A549 (cell line): Measurements from ENCODE around the gene PYROXD2. TPM values are rescaled to one million over a fixed set of nuclear protein-coding genes. Genes with fewer than 3 reads are reported as not detected.

Experiments
- ATAC-seq, 2 experiments: fragments of 200-7000 bp in 1 of 2; fragments of >200 bp in 1 of 2; cut with Nextera tagmentation in 1 of 2; cut with Tn5 transposase in 1 of 2; 3 replicates each; pipeline versions ENCODE4 v1.8.0 to v1.9.1; 2018 to 2020; ENCODE audit warnings: mild to moderate bottlenecking in 1 of 2, moderate library complexity in 1 of 2
- CTCF ChIA-PET: fragments of 300-600 bp; sonication (Branson Sonifier 250); formaldehyde crosslinking; extraction: SDS; loops from one replicate; lab custom pipeline; 2021; ENCODE audit warnings: antibody characterized with exemption, inconsistent platforms; lab: Yijun Ruan, JAX
- POLR2A ChIA-PET: fragments of 350-600 bp; formaldehyde crosslinking; extraction: SDS; loops from one replicate; lab custom pipeline; 2021; ENCODE audit warnings: antibody characterized with exemption, inconsistent platforms; lab: Yijun Ruan, JAX
- DNase-seq, 2 experiments: peaks; one replicate each; pipeline versions ENCODE4 v3.0.0 to v3.0.0-alpha.2; 2011 to 2016; ENCODE audit warnings: low read depth in 1 of 2, low spot score in 1 of 2
- FAIRE-seq: peaks from 2 replicates; lab custom pipeline; 2011; peaks lifted over from hg19 to GRCh38; lab: Jason Lieb, UNC
- H3K27ac ChIP-seq, 2 experiments: fragments of >200 bp; sonication (Bioruptor Twin); formaldehyde crosslinking; 3 replicates each; pipeline ENCODE4 v1.5.1; 2016 to 2017
- H3K4me1 ChIP-seq: fragments of >200 bp; sonication (Bioruptor Twin); formaldehyde crosslinking; 3 replicates; pipeline ENCODE4 v1.6.1; 2016
- H3K4me2 ChIP-seq: fragments of >200 bp; sonication (Bioruptor Twin); formaldehyde crosslinking; 3 replicates; pipeline ENCODE4 v1.6.1; 2016
- H3K4me3 ChIP-seq: fragments of >200 bp; sonication (Bioruptor Twin); formaldehyde crosslinking; 3 replicates; pipeline ENCODE4 v1.5.1; 2016
- H3K9me3 ChIP-seq: fragments of >200 bp; sonication (Bioruptor Twin); formaldehyde crosslinking; 3 replicates; pipeline ENCODE4 v1.6.1; 2016
- CTCF ChIP-seq: fragments of >200 bp; sonication (Bioruptor Twin); formaldehyde crosslinking; IDR thresholded peaks from 3 replicates; pipeline ENCODE4 v1.5.1; 2016
- EHF ChIP-seq: fragments of 250-450 bp; sonication (Bioruptor Pico); IDR thresholded peaks from 2 replicates; pipeline ENCODE4 v1.5.0; 2020; ENCODE audit warnings: mild to moderate bottlenecking
- EHMT2 ChIP-seq: fragments of 200-600 bp; sonication (generic); IDR thresholded peaks from 2 replicates; pipeline ENCODE4 v1.6.1; 2016; ENCODE audit warnings: antibody characterized with exemption, low read depth, mild to moderate bottlenecking, moderate library complexity
- EP300 ChIP-seq, 2 experiments: fragments of >200 bp; sonication (Bioruptor Twin); formaldehyde crosslinking; IDR thresholded peaks; 2 replicates in 1 of 2; 3 replicates in 1 of 2; pipeline ENCODE4 v1.6.1; 2016 to 2017
- FOSL2 ChIP-seq, 2 experiments: fragments of 450-650 bp in 1 of 2; fragments of >200 bp in 1 of 2; sonication (Bioruptor Twin) in 1 of 2; formaldehyde crosslinking; IDR thresholded peaks; 2 replicates each; pipeline versions ENCODE4 v1.5.0 to v1.6.1; 2016 to 2020; ENCODE audit warnings: mild to moderate bottlenecking in 1 of 2, moderate library complexity in 1 of 2
- FOXS1 ChIP-seq: fragments of 250-450 bp; sonication (Bioruptor Pico); IDR thresholded peaks from 2 replicates; pipeline ENCODE4 v1.5.0; 2020; ENCODE audit warnings: mild to moderate bottlenecking, moderate library complexity
- HDAC2 ChIP-seq: fragments of 200-600 bp; sonication (generic); IDR thresholded peaks from 2 replicates; pipeline ENCODE4 v1.6.1; 2016
- HEYL ChIP-seq: fragments of 250-450 bp; sonication (Bioruptor Pico); IDR thresholded peaks from 2 replicates; pipeline ENCODE4 v1.8.0; 2021; ENCODE audit warnings: mild to moderate bottlenecking, moderate library complexity
- JUN ChIP-seq, 2 experiments: fragments of >200 bp; sonication (Bioruptor Twin); formaldehyde crosslinking; IDR thresholded peaks; 2 replicates in 1 of 2; 3 replicates in 1 of 2; pipeline ENCODE4 v1.6.1; 2016 to 2017
- MAFK ChIP-seq: fragments of 450-650 bp; IDR thresholded peaks from 2 replicates; pipeline ENCODE4 v1.6.1; 2014; ENCODE audit not compliant: partially characterized antibody
- MAZ ChIP-seq: fragments of 150-350 bp; IDR thresholded peaks from 2 replicates; pipeline ENCODE4 v1.6.1; 2014; ENCODE audit warnings: antibody characterized with exemption, low read depth, low read length, borderline replicate concordance
- RCOR1 ChIP-seq: fragments of 150-350 bp; IDR thresholded peaks from 2 replicates; pipeline ENCODE4 v1.6.1; 2014; ENCODE audit warnings: antibody characterized with exemption, low read length, low read depth
- SREBF2 ChIP-seq: fragments of 450-650 bp; IDR thresholded peaks from 2 replicates; pipeline ENCODE4 v1.6.1; 2014; ENCODE audit warnings: mild to moderate bottlenecking, moderate library complexity
- USF2 ChIP-seq: fragments of 450-650 bp; IDR thresholded peaks from 2 replicates; pipeline ENCODE4 v1.6.1; 2014; ENCODE audit warnings: antibody characterized with exemption
- ZC3H11A ChIP-seq: fragments of 450-650 bp; IDR thresholded peaks from 2 replicates; pipeline ENCODE4 v1.6.1; 2014; ENCODE audit warnings: antibody characterized with exemption, mild to moderate bottlenecking
- ZFP36 ChIP-seq: fragments of 450-650 bp; IDR thresholded peaks from 2 replicates; pipeline ENCODE4 v1.6.1; 2014; ENCODE audit warnings: borderline replicate concordance; ENCODE audit not compliant: partially characterized antibody
- WGBS: methylation state at CpG from one replicate; pipeline ENCODE4 v1.1.6; 2017; ENCODE audit errors: missing lambda C conversion rate; 5-methylcytosine and 5-hydroxymethylcytosine counted together
- polyA plus RNA-seq, 4 experiments: library from polyadenylated mRNA; depleted of rRNA in 3 of 4; stranded (reverse); fragments of >200 nt; fragmentation: RNase III in 1 of 4; extraction: RNeasy Plus Mini Kit Qiagen cat#74134 plus additional on column Dnase treatment in 1 of 4; gene quantifications; 2 replicates in 3 of 4; 3 replicates in 1 of 4; pipeline ENCODE4 v1.2.3, GENCODE V29; 2011 to 2017
- TF ChIP-seq, protein P1 (sequence below): fragments of 150-350 bp; IDR thresholded peaks from 2 replicates; pipeline ENCODE4 v1.6.1; 2014; ENCODE audit warnings: low read depth, mild to moderate bottlenecking, low read length
- TF ChIP-seq, protein P2 (sequence below): fragments of 200-600 bp; sonication (generic); IDR thresholded peaks from 2 replicates; pipeline ENCODE4 v1.6.1; 2016; ENCODE audit warnings: antibody characterized with exemption, mild to moderate bottlenecking, moderate library complexity
- TF ChIP-seq, protein P3 (sequence below): fragments of >200 bp; sonication (Bioruptor Twin); formaldehyde crosslinking; IDR thresholded peaks from 3 replicates; pipeline ENCODE4 v1.6.1; 2016
- TF ChIP-seq, protein P4 (sequence below): IDR thresholded peaks from 2 replicates; pipeline ENCODE4 v1.6.1; 2012

Gene PYROXD2
- polyA plus RNA-seq, 2 of the 4 experiments (the other 2 are of a cell fraction): 4.6 to 6.3 TPM

DNA sequence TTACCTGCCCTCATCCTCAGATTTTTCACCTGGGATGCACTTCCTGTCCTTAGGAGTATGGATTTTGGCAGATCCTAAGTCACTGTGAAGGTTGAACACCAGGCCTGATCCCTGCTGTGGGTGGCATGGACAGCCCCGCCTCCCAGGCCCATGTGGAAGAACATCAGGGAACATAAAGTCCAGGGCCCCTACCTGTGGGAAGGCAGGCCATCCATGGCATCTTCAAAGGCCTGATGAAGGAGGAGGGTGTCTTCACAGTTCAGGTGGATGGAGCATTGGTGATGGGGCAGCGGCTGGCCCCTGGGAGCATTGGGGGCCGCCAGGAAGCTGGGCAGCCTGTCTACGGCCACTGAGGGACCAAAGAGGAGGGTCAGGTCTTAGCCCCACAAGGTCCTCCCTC, 24.6 kb downstream of the PYROXD2 start:
- H3K4me1 ChIP-seq: no peaks in the 10 kb centered on the region
- DNase-seq (no peak), ATAC-seq (no peak), FAIRE-seq (no peak)
- H3K9me3 ChIP-seq: no peaks in the 10 kb centered on the region
- no peak for TF ChIP-seq SREBF2
- TF ChIP-seq EHF (CRISPR knock-in tag): no peak
- TF ChIP-seq CTCF: no peak
- TF ChIP-seq MAFK: no peak
- TF ChIP-seq, protein P1, sequence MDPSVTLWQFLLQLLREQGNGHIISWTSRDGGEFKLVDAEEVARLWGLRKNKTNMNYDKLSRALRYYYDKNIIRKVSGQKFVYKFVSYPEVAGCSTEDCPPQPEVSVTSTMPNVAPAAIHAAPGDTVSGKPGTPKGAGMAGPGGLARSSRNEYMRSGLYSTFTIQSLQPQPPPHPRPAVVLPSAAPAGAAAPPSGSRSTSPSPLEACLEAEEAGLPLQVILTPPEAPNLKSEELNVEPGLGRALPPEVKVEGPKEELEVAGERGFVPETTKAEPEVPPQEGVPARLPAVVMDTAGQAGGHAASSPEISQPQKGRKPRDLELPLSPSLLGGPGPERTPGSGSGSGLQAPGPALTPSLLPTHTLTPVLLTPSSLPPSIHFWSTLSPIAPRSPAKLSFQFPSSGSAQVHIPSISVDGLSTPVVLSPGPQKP: no peak
- no peak for TF ChIP-seq ZFP36
- no peak for TF ChIP-seq EP300 (IDR thresholded peaks at IDR 0.05)
- TF ChIP-seq EHMT2: no peak
- TF ChIP-seq USF2: no peak
- TF ChIP-seq, protein P2, sequence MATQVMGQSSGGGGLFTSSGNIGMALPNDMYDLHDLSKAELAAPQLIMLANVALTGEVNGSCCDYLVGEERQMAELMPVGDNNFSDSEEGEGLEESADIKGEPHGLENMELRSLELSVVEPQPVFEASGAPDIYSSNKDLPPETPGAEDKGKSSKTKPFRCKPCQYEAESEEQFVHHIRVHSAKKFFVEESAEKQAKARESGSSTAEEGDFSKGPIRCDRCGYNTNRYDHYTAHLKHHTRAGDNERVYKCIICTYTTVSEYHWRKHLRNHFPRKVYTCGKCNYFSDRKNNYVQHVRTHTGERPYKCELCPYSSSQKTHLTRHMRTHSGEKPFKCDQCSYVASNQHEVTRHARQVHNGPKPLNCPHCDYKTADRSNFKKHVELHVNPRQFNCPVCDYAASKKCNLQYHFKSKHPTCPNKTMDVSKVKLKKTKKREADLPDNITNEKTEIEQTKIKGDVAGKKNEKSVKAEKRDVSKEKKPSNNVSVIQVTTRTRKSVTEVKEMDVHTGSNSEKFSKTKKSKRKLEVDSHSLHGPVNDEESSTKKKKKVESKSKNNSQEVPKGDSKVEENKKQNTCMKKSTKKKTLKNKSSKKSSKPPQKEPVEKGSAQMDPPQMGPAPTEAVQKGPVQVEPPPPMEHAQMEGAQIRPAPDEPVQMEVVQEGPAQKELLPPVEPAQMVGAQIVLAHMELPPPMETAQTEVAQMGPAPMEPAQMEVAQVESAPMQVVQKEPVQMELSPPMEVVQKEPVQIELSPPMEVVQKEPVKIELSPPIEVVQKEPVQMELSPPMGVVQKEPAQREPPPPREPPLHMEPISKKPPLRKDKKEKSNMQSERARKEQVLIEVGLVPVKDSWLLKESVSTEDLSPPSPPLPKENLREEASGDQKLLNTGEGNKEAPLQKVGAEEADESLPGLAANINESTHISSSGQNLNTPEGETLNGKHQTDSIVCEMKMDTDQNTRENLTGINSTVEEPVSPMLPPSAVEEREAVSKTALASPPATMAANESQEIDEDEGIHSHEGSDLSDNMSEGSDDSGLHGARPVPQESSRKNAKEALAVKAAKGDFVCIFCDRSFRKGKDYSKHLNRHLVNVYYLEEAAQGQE: no peak
- TF ChIP-seq, protein P3, sequence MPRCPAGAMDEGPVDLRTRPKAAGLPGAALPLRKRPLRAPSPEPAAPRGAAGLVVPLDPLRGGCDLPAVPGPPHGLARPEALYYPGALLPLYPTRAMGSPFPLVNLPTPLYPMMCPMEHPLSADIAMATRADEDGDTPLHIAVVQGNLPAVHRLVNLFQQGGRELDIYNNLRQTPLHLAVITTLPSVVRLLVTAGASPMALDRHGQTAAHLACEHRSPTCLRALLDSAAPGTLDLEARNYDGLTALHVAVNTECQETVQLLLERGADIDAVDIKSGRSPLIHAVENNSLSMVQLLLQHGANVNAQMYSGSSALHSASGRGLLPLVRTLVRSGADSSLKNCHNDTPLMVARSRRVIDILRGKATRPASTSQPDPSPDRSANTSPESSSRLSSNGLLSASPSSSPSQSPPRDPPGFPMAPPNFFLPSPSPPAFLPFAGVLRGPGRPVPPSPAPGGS: no peak
- no peak for TF ChIP-seq JUN (IDR thresholded peaks at IDR 0.05)
- no peak for TF ChIP-seq FOSL2 (IDR thresholded peaks at IDR 0.05)
- no peak for TF ChIP-seq FOSL2 (CRISPR knock-in tag; IDR thresholded peaks at IDR 0.05)
- TF ChIP-seq RCOR1: no peak
- no peak for TF ChIP-seq HEYL
- 65% methylated on average over 3 of the region's 4 CpGs for WGBS
- H3K4me3 ChIP-seq: no peak overlapping the region
- CTCF ChIA-PET: no interaction called here
- H3K27ac ChIP-seq: no peak overlapping the region
- no peak overlapping the region for H3K4me2 ChIP-seq
- POLR2A ChIA-PET: no interaction called here

- POLR2A ChIA-PET: no interaction called here
- DNase-seq: no peak
- 63% methylated on average over 6 of the region's 6 CpGs for WGBS
- CTCF ChIA-PET: no interaction called here
- no peak for FAIRE-seq
- H3K4me2 ChIP-seq: no peak overlapping the region
- no peak overlapping the region for H3K27ac ChIP-seq
- no peaks in the 10 kb centered on the region for H3K9me3 ChIP-seq
- no peaks in the 10 kb centered on the region for H3K4me1 ChIP-seq
- H3K4me3 ChIP-seq: no peak overlapping the region
- ATAC-seq: no peak
- TF ChIP-seq FOXS1 (CRISPR knock-in tag): no peak
- TF ChIP-seq, protein P4, sequence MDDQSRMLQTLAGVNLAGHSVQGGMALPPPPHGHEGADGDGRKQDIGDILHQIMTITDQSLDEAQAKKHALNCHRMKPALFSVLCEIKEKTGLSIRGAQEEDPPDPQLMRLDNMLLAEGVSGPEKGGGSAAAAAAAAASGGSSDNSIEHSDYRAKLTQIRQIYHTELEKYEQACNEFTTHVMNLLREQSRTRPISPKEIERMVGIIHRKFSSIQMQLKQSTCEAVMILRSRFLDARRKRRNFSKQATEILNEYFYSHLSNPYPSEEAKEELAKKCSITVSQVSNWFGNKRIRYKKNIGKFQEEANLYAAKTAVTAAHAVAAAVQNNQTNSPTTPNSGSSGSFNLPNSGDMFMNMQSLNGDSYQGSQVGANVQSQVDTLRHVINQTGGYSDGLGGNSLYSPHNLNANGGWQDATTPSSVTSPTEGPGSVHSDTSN: no peak
- TF ChIP-seq, protein P2: no peak
- TF ChIP-seq CTCF: no peak
- no peak for TF ChIP-seq HDAC2
- TF ChIP-seq MAZ: no peak
- TF ChIP-seq ZC3H11A: no peak
Observed at GRCh38 chr10:98389398-98389797, 25.6 kb downstream of the PYROXD2 start.
